ENCODE data around the gene PLXNA4. TPM values are rescaled to one million over a fixed set of nuclear protein-coding genes. Genes with fewer than 3 reads are reported as not detected.

The PLXNA4 gene
- polyA plus RNA-seq, 1 experiment: 0.22 TPM

- POLR2A ChIA-PET: no interaction called here
- Histone ChIP-seq H3K36me3 (ENCODE audit: control insufficient read depth, insufficient read depth, low read length) (no peaks in the 10 kb centered on the region), H3K27me3 (ENCODE audit: control insufficient read depth, insufficient read depth, low read length) (no peaks in the 10 kb centered on the region), H3K4me3 (ENCODE audit: low read depth, low read length) (no peak overlapping the region)
- DNase-seq (ENCODE audit: low read depth): no peak
- CTCF ChIA-PET: no interaction called here
- TF ChIP-seq, protein P1, sequence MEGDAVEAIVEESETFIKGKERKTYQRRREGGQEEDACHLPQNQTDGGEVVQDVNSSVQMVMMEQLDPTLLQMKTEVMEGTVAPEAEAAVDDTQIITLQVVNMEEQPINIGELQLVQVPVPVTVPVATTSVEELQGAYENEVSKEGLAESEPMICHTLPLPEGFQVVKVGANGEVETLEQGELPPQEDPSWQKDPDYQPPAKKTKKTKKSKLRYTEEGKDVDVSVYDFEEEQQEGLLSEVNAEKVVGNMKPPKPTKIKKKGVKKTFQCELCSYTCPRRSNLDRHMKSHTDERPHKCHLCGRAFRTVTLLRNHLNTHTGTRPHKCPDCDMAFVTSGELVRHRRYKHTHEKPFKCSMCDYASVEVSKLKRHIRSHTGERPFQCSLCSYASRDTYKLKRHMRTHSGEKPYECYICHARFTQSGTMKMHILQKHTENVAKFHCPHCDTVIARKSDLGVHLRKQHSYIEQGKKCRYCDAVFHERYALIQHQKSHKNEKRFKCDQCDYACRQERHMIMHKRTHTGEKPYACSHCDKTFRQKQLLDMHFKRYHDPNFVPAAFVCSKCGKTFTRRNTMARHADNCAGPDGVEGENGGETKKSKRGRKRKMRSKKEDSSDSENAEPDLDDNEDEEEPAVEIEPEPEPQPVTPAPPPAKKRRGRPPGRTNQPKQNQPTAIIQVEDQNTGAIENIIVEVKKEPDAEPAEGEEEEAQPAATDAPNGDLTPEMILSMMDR (IDR thresholded peaks at IDR 0.05; ENCODE audit: insufficient read depth, low read depth, low read length): no peak
These were observed 198.3 kb downstream of the PLXNA4 start for GRCh38 chr7:132377703-132378584.

- ChIA-PET CTCF (no interaction called here), POLR2A (no interaction called here)
- Histone ChIP-seq H3K4me3 (ENCODE audit: low read depth, low read length) (no peak overlapping the region), H3K36me3 (ENCODE audit: control insufficient read depth, insufficient read depth, low read length) (no peaks in the 10 kb centered on the region), H3K27me3 (ENCODE audit: control insufficient read depth, insufficient read depth, low read length) (no peaks in the 10 kb centered on the region)
- TF ChIP-seq, protein P1 (IDR thresholded peaks at IDR 0.05; ENCODE audit: insufficient read depth, low read depth, low read length): no peak
- DNase-seq (ENCODE audit: low read depth): no peak
These were observed 199.3 kb downstream of the PLXNA4 start for GRCh38 chr7:132377015-132377414.

GRCh38 chr7:132376361-132377013 is 199.8 kb downstream of the PLXNA4 start:
- TF ChIP-seq, protein P1 (IDR thresholded peaks at IDR 0.05; ENCODE audit: insufficient read depth, low read depth, low read length): no peak
- ChIA-PET CTCF (no interaction called here), POLR2A (no interaction called here)
- no peak for DNase-seq (ENCODE audit: low read depth)
- Histone ChIP-seq H3K27me3 (ENCODE audit: control insufficient read depth, insufficient read depth, low read length) (no peaks in the 10 kb centered on the region), H3K4me3 (ENCODE audit: low read depth, low read length) (no peak overlapping the region), H3K36me3 (ENCODE audit: control insufficient read depth, insufficient read depth, low read length) (no peaks in the 10 kb centered on the region)

GRCh38 chr7:132373879-132374278 is 202.4 kb downstream of the PLXNA4 start:
- H3K27me3 ChIP-seq (ENCODE audit: control insufficient read depth, insufficient read depth, low read length): no peaks in the 10 kb centered on the region
- H3K36me3 ChIP-seq (ENCODE audit: control insufficient read depth, insufficient read depth, low read length): no peaks in the 10 kb centered on the region
- CTCF ChIA-PET: interaction anchor here (0.8 kb wide), 1 partner anchor 11 kb away, joined by 3 read pairs; no protein-coding TSS in a partner anchor
- H3K4me3 ChIP-seq (ENCODE audit: low read depth, low read length): no peak overlapping the region
- TF ChIP-seq, protein P1 (IDR thresholded peaks at IDR 0.05; ENCODE audit: insufficient read depth, low read depth, low read length): no peak
- no peak for DNase-seq (ENCODE audit: low read depth)
- POLR2A ChIA-PET: no interaction called here

- CTCF ChIA-PET: no interaction called here
- POLR2A ChIA-PET: no interaction called here
- TF ChIP-seq, protein P1 (IDR thresholded peaks at IDR 0.05; ENCODE audit: insufficient read depth, low read depth, low read length): no peak
These were observed 203.2 kb downstream of the PLXNA4 start for GRCh38 chr7:132373041-132373440.

More at GRCh38 chr7:132373041-132373440, 203.2 kb downstream of the PLXNA4 start:
- Histone ChIP-seq H3K4me3 (ENCODE audit: low read depth, low read length) (no peak overlapping the region), H3K27me3 (ENCODE audit: control insufficient read depth, insufficient read depth, low read length) (no peaks in the 10 kb centered on the region), H3K36me3 (ENCODE audit: control insufficient read depth, insufficient read depth, low read length) (no peaks in the 10 kb centered on the region)
- DNase-seq (ENCODE audit: low read depth): no peak
